ENCODE measurements around the gene CDH24. TPM values are rescaled to one million over a fixed set of nuclear protein-coding genes. Genes with fewer than 3 reads are reported as not detected.
A peak's percentile ranks its signal among the peaks of the same experiment; 100 is the strongest.
"Not testable (repeated sequence)": the region's sequence is repeated elsewhere in the genome, so short reads cannot be mapped to it uniquely, and the experiment has no call there.

The CDH24 gene
- polyA plus RNA-seq, 3 donors = 21.7 to 37.3 (median 29.0) TPM

DNA sequence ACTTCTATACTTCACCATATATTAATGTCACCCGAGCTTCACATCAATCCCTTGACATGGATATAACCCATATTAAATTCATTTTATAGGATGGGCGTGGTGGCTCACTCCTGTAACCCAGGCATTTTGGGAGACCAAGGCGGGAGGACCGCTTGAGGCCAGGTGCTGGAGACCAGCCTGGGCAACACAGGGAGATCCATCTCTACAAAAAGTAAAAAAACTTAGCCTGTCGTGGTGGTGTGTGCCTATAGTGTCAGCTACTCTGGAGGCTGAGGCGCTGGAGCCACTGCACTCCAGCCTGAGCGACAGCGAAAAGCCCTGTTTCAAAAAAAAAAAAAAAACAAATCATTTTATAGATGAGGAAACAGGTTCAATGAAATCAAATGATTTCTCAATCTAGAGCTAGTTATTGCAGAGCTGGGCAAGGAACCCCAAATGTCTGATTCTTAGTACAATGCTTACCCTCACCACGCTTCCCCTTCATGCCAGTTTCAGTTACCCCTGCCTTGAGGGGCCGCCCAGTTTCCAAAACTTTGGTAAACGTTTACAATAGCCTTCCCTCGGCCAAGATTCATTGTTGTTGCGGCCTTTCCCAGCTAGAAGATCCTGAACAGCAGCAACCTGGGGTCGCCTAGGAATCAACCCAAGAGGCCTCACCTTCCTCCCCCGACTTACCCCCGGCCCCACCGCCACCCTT lies 23.4 kb downstream of the CDH24 start:
- no peak for DNase-seq (ENCODE audit: extremely low read depth in 1 of 11, low read depth in 9 of 11, low spot score in 4 of 11)

DNA sequence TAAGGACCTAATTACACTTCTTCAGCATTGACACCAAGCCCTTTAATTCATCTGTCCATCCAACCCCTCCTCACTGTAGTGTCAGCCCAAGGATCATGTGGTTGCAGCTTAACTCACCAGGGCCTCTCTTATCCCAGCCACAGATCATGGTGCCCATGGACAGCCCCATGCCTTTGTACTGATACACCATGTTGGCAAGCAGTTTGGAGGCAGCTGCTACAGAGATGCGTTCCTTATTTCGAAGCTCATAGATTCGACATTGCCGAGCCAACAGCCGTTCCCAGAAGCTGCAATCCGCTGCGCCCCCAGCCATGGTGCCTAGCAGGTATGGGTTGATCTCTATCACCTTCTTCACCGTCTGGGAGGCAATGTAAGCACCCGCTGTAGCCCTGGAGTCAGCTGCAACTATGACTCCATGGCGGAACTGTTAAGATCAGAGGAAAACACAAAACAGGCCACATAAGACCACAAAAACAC lies 24.0 kb downstream of the CDH24 start:
- DNase-seq (ENCODE audit: extremely low read depth in 1 of 11, low read depth in 9 of 11, low spot score in 4 of 11) = no peak

DNA sequence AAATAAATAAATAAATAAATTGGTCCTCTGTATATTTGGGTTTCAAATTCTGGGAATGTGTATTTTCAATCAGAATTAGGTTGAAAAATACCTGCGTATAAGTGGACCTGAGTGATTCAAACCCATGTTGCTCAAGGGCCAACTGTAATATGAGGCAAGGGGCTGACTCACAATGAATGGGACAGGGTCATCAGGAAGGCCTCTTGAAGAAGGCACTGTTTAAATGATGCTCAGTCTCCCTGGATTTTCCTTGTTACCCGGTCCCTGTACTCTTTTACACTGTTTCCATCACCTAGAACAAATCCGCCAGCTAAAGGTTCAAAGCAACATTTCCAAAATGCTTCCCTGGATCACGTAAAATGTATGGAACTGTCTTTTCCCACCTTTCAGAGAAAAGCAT lies 26.4 kb downstream of the CDH24 start:
- no peak for DNase-seq (ENCODE audit: extremely low read depth in 1 of 11, low read depth in 9 of 11, low spot score in 4 of 11)

DNA sequence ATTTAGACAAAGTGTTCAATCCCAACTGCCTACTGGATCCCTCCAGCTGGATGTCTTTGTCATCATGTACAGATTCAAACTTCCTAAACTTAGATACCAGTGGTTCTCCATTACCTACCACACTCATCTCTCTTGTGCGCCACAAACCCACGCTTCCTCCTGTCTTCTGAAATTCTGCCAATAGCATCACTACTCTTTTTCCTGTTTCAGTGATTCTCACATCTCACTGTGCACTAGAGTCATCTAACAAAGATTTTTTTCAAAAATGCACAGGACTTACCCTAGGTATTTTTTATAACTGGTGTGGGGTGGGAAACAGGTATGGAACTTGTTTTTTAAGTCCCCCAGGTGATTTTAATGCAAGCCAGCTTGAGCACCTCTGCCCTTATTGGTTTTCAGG lies 28.5 kb downstream of the CDH24 start:
- DNase-seq (ENCODE audit: extremely low read depth in 1 of 11, low read depth in 9 of 11, low spot score in 4 of 11) = no peak

DNA sequence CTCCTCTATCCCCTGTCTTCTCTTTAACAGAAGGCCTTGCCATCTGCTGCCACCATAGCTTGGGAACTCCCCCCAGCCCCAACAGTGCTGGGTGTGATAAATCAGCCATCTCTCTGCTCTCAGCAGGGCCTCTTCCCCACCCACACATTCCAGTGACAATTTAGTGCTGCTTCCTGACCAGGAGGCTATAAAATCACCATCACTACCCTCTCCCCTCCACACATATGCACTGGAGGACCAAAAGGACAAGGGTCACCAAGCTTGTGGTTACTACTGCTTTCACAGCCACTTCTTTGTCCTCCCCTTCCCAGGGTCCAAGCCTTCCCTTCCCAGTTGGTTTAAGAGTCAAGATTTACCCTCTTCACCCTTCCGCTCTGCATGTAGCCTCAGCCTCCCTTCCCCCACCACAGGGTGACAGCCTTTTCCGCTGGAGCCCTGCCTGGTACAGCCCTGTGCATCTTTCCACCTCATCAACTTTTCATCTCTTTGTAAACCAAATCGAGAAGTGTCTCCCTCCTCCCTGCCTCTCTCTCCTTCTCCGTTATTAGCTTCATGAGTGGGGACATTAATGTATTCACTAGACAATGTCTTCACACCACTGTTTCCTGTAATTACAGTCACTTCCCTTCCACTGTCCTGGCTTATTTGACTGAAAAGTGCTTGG lies 32.0 kb downstream of the CDH24 start:
- peak in 7 of 11 donors; percentile 54 to 85 (median 72) for DNase-seq (ENCODE audit: extremely low read depth in 1 of 11, low read depth in 9 of 11, low spot score in 4 of 11)

DNA sequence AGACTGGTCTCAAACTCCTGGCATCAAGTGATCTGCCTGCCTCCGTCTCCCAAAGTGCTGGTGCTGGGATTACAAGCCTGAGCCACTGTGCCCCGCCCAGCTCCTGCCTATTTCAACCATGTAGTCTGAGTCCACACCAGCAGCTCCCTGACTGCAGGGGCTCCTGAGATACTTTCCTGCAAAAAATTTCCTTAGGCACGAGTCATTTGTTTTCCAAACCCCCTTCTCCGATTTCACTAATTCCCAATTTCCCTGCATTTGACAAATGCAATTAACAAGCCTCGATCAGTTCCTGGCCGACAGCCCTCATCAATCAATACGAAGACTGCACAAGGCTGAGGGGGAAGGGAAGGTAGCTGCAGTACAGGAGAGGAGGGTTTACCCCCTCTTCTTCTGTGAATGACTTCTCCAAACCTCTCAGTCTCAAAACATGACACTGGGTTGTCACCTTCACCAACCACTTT lies 32.7 kb downstream of the CDH24 start:
- DNase-seq (ENCODE audit: extremely low read depth in 1 of 11, low read depth in 9 of 11, low spot score in 4 of 11) = no peak

GRCh38 chr14:23023795-23024152 lies 33.5 kb downstream of the CDH24 start:
- no peak for DNase-seq (ENCODE audit: extremely low read depth in 1 of 11, low read depth in 9 of 11, low spot score in 4 of 11)

GRCh38 chr14:23023022-23023794 lies 34.1 kb downstream of the CDH24 start:
- no peak for DNase-seq (ENCODE audit: extremely low read depth in 1 of 11, low read depth in 9 of 11, low spot score in 4 of 11)

DNA sequence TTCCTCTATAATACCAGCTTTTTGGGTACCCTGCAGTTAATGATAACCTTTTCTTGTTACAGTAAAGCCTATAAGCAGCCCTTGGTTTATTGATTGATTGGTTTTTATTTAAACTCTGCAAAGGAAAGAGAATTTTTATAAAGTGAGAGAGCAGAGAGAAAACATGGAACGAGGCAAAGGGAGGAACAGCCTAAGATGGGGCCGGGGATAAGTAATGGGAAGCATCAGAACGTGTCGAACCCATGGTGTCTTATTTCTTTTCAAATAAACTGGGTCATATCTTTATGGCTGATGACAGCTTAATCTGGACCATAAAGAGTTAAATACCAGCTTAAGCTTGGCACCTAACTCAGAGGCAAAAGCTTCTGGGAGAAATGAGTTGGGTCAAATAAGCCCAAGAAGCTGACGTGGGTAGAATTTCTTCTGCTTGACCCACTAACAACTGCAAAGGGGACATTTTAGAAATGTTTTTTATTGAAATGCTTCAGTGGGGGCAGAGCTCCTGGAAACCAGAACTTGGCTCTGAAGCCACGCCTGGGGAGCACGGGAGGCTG lies 35.4 kb downstream of the CDH24 start:
- no peak for DNase-seq (ENCODE audit: extremely low read depth in 1 of 11, low read depth in 9 of 11, low spot score in 4 of 11)

GRCh38 chr14:23021434-23021833 lies 35.9 kb downstream of the CDH24 start:
- no peak for DNase-seq (ENCODE audit: extremely low read depth in 1 of 11, low read depth in 9 of 11, low spot score in 4 of 11)

DNA sequence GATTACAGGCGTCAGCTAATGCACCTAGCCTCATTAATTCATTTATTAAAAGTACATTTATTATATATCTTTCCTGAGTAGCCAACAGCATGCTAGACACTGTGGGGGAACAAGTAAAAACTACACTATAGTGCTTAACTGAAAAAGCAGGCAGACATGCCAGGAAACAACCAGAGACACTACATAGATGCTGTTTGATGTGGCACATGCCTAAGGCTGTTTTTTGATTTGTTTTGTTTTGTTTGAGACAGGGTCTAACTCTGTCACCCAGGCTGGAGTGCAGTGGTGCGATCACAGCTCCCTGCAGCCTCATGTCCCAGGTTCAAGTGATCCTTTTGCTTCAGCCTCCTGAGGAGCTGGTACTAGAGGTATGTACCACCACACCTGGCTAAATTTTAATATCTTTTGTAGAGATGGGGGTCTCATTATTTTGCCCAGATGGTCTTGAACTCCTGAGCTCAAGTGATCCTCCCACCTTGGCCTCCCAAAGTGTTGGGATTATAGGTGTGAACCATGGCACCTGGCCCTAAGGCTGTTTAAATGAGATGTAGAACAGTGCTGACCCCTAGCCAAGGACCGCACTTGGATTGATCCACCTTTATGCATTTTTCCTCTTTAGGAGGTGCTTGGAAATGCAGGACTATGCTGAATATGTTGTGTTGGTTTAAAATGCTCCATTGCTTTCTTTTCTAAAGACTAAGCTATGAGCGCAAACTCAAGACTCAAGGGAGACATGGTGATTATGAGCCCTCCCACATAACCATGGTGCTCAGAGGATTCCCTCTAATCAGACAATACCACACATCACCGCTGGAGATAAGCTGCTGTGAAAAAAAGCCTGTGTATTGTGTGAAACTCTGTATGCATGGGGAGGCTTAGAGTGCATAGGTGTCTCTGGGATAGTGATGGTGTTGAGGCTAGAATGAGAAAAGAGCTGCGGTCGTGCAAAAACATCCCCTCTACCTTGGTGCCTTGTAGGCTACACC lies 36.9 kb downstream of the CDH24 start:
- no peak for DNase-seq (ENCODE audit: extremely low read depth in 1 of 11, low read depth in 9 of 11, low spot score in 4 of 11)

DNA sequence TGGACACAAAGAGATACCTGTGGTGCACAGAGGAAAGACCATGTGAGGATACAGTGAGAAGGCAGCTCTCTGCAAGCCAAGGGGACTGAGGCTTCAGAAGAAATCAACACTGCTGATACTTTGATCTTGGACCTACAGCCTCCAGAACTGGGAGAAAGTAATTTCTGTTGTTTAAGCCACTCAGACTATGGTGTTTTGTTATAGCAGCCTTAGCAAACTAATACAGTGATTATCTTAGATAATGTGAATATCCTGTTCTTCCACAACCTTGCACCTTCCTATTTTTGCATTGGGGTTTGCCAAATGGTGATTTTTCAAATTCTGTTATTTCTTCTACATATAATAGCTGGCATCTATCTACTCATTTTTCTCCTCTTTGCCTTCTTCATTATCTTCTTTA lies 39.2 kb downstream of the CDH24 start:
- no peak for DNase-seq (ENCODE audit: extremely low read depth in 1 of 11, low read depth in 9 of 11, low spot score in 4 of 11)

- DNase-seq (ENCODE audit: extremely low read depth in 1 of 11, low read depth in 9 of 11, low spot score in 4 of 11) = no peak
Measured at GRCh38 chr14:23017091-23017490, 40.2 kb downstream of the CDH24 start.

DNA sequence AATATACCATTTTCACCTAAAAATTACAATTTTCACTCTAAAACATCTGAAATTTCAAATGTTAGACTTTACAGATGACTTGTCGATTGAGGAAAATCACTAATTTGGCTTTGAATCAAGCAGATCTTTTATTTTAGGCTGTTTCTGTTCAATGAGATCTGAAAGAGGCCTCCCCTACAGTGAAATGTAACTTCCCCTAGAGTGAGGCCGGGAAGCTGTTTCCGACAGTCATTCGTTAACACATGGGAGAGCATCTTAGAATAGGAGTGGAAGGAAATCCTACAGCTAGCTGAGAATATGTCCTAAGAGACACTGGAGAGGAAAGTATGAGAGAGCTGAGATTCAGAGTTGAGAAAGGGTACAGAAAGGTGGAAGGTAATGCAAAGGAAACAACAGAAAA lies 41.7 kb downstream of the CDH24 start:
- DNase-seq (ENCODE audit: extremely low read depth in 1 of 11, low read depth in 9 of 11, low spot score in 4 of 11) = no peak

DNA sequence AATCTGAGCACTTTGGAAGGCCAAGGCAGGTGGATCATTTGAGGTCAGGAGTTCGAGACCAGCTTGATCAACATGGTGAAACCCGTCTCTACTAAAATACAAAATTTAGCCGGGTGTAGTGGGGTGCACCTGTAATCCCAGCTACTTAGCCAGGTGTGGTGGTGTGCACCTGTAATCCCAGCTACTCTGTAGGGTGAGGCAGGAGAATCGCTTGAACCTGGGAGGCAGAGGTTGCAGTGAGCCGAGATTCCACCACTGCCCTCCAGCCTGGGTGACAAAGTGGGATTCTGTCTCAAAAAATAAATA lies 43.6 kb downstream of the CDH24 start:
- DNase-seq (ENCODE audit: extremely low read depth in 1 of 11, low read depth in 9 of 11, low spot score in 4 of 11) = not testable (repeated sequence)

DNA sequence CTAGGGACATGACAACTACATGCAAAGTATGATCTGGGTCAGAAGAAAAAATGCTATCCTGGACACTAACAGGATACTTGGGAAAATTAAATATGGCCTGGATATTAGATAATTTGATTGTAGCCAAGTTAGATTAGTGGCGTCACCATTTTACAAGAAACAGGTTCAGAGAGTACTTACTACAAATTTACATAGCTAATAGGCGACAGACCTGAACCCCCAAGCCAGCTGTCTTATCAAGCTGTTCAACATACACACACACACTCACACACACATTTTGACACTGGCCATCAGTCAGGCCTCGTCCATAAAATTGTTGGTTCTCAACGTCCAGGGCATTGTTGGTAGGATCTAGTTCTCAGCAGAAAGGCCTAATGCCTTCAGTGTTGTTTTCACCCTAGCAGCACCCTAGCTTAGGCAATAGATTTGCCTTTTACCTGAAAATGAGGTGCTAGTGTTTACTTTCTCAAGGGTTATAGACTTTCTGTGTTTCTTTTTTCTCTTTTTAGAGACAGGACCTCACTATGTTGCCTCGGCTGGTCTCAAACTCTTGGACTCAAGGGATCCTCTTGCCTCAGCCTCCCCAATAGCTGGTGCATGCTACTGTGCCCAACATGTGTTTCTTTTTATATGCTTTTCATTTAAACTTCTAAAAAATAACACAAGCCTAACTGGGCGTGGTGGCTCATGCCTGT lies 44.1 kb downstream of the CDH24 start:
- DNase-seq (ENCODE audit: extremely low read depth in 1 of 11, low read depth in 9 of 11, low spot score in 4 of 11) = no peak

DNA sequence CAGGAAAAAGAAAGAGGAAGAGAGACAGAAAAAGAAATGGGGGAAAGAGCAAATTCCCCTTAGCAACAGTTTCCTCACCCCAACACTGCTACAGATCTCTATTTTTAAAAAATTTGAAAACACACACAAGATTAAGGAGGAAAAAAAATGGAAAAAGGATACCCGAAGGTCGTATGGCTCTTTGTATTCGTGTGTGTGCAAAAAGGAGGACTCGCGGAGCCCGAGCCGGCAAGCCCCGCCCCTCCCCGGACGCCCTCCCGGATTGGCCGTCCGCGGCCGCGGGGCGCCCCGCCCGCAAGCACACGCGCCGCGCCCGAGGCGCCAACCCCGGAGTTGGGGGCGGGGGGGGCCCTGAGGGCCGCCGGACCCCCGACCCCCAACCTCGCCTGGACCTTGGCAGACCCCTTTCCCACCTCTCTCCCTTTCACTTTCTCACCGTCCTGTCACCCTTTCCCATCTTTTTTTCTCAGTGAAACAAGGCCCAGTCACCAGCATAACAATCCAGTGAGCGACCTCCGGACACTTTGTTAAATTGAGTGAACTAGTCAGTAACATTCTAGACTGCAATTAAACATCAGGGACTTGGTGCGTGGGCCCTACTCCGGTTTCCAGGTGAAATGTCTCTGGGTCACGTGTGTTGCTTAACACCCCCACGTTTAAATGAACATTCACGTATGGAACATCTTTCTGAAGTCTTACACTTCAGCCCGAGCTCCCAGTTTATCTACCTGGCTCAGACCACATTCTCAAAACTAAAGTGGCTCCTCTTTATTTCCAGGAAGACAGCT lies 47.2 kb downstream of the CDH24 start, which contains the start of gene C14orf93:
C14orf93 (minus strand) TSS at position 205 of the 788 bp plus-strand sequence. CDS start 11,120 bp downstream, outside the sequence.
- DNase-seq (ENCODE audit: extremely low read depth in 1 of 11, low read depth in 9 of 11, low spot score in 4 of 11) = peak in 5 of 11 donors; percentile 62 to 74 (median 68)

Data from renal cortex interstitium (tissue), 11 donors.